HUES6 (cell line): ENCODE data around the gene ZNF229.
A peak's percentile ranks its signal among the peaks of the same experiment; 100 is the strongest.
"Not testable (repeated sequence)": the region's sequence is repeated elsewhere in the genome, so short reads cannot be mapped to it uniquely, and the experiment has no call there.

Experiments
- H3K27ac ChIP-seq: 2 replicates; pipeline ENCODE4 v1.7.0; 2013; ENCODE audit warnings: low read depth, mild to moderate bottlenecking, low read length, inconsistent platforms
- H3K27me3 ChIP-seq: 2 replicates; pipeline ENCODE4 v1.6.1; 2013; ENCODE audit warnings: low read length; ENCODE audit not compliant: control insufficient read depth, insufficient read depth
- H3K36me3 ChIP-seq: 2 replicates; pipeline ENCODE4 v1.6.1; 2013; ENCODE audit warnings: low read length; ENCODE audit not compliant: control insufficient read depth, insufficient read depth
- H3K4me1 ChIP-seq: 2 replicates; pipeline ENCODE4 v1.6.1; 2013; ENCODE audit warnings: low read length; ENCODE audit not compliant: control insufficient read depth, insufficient read depth
- H3K4me3 ChIP-seq: 2 replicates; pipeline ENCODE4 v1.5.1; 2013; ENCODE audit warnings: low read depth, low read length
- H3K9ac ChIP-seq: one replicate; pipeline ENCODE4 v1.6.1; 2013; ENCODE audit warnings: mild to moderate bottlenecking, low read length
- H3K9me3 ChIP-seq: 2 replicates; pipeline ENCODE4 v1.6.1; 2013; ENCODE audit warnings: low read depth, low read length; ENCODE audit not compliant: control insufficient read depth, insufficient read depth

Gene ZNF229

GRCh38 chr19:44430956-44431355 lies 17.3 kb downstream of the ZNF229 start:
- peaks cover 24% of the 10 kb centered on the region; the same call in 1 of the 2 replicates for H3K36me3 ChIP-seq
- H3K4me3 ChIP-seq, result no peak overlapping the region
- no peak overlapping the region for H3K27ac ChIP-seq
- no peaks in the 10 kb centered on the region for H3K27me3 ChIP-seq
- peaks cover 76% of the 10 kb centered on the region for H3K9me3 ChIP-seq
- H3K4me1 ChIP-seq, result no peaks in the 10 kb centered on the region
- H3K9ac ChIP-seq, result no peak overlapping the region

GRCh38 chr19:44415553-44415952 lies 32.7 kb downstream of the ZNF229 start:
- H3K36me3 ChIP-seq, H3K27ac ChIP-seq, H3K4me1 ChIP-seq, H3K9ac ChIP-seq, H3K4me3 ChIP-seq, H3K27me3 ChIP-seq: not testable (repeated sequence)
- peaks cover 49% of the 10 kb centered on the region for H3K9me3 ChIP-seq

GRCh38 chr19:44401139-44402115 lies 46.8 kb downstream of the ZNF229 start, which contains the start of gene ZNF285:
Gene ZNF285, minus strand, starts transcription at chr19:44401608. Its CDS starts 4,395 bp downstream, at chr19:44397213.
- Histone ChIP-seq H3K4me1 (no peaks in the 10 kb centered on the region), H3K9me3 (peaks cover 5% of the 10 kb centered on the region; the same call in 1 of the 2 replicates), H3K36me3 (no peaks in the 10 kb centered on the region), H3K4me3 (peak within 1 kb of the TSS; percentile 91), H3K27me3 (no peaks in the 10 kb centered on the region), H3K27ac (no peak within 1 kb of the TSS), H3K9ac (peak within 1 kb of the TSS; percentile 49)

- not testable (repeated sequence) for H3K27ac ChIP-seq, H3K27me3 ChIP-seq, H3K9ac ChIP-seq, H3K9me3 ChIP-seq, H3K4me3 ChIP-seq, H3K36me3 ChIP-seq, H3K4me1 ChIP-seq
Observed at GRCh38 chr19:44389268-44389667, 59.0 kb downstream of the ZNF229 start.
